Testis (tissue), 2 donors: ENCODE measurements around the gene PPP2R5D.

Source experiments
- CTCF ChIP-seq, 3 experiments: fragments of 450-650 bp in 2 of 3; fragments of 200-600 bp in 1 of 3; sonication (generic) in 1 of 3; IDR thresholded peaks; one replicate each; pipeline ENCODE4 v1.5.1; 2016 to 2019; ENCODE audit warnings: antibody characterized with exemption in 3 of 3, mild to moderate bottlenecking in 2 of 3, moderate library complexity in 1 of 3
- POLR2A ChIP-seq: fragments of 450-650 bp; IDR thresholded peaks from one replicate; pipeline ENCODE4 v1.6.1; 2017; ENCODE audit warnings: antibody characterized with exemption, mild to moderate bottlenecking, moderate library complexity

- TF ChIP-seq CTCF (IDR thresholded peaks at IDR 0.05) (no peak), POLR2A (no peak)
Observed at GRCh38 chr6:43029120-43029519, 44.8 kb downstream of the PPP2R5D start.
